ENCODE measurements around the gene B3GALT5. TPM values are rescaled to one million over a fixed set of nuclear protein-coding genes. Genes with fewer than 3 reads are reported as not detected.

Gene B3GALT5
- total RNA-seq, 2 experiments from 2014 or later: not detected

GRCh38 chr21:39654951-39655350 is 42.2 kb downstream of the B3GALT5 start:
- H3K36me3 Mint-ChIP-seq (ENCODE audit: low read depth): no peaks in the 10 kb centered on the region

GRCh38 chr21:39655589-39655988 is 42.8 kb downstream of the B3GALT5 start:
- CTCF ChIA-PET: no interaction called here
- DNase-seq (no peak), ATAC-seq (no peak)
- no peak overlapping the region for H3K4me3 Mint-ChIP-seq
- H3K27me3 Mint-ChIP-seq: peaks cover 1% of the 10 kb centered on the region
- H3K4me1 Mint-ChIP-seq (ENCODE audit: low read depth): no peaks in the 10 kb centered on the region
- peaks cover 12% of the 10 kb centered on the region for H3K9me3 Mint-ChIP-seq
- TF ChIP-seq CTCF (IDR thresholded peaks at IDR 0.05): no peak
- POLR2A ChIA-PET: no interaction called here
- intact Hi-C loops (cut with micrococcal nuclease): no loop called here
- H3K27ac Mint-ChIP-seq: no peak overlapping the region
- H3K36me3 Mint-ChIP-seq (ENCODE audit: low read depth): no peaks in the 10 kb centered on the region

More at GRCh38 chr21:39654951-39655350, 42.2 kb downstream of the B3GALT5 start:
- Mint-ChIP-seq H3K9me3 (peaks cover 12% of the 10 kb centered on the region), H3K4me1 (ENCODE audit: low read depth) (no peaks in the 10 kb centered on the region), H3K4me3 (no peak overlapping the region), H3K27ac (no peak overlapping the region), H3K27me3 (peaks cover 1% of the 10 kb centered on the region)
- ATAC-seq (no peak), DNase-seq (no peak)
- TF ChIP-seq CTCF (IDR thresholded peaks at IDR 0.05): no peak
- ChIA-PET CTCF (no interaction called here), POLR2A (no interaction called here)
- intact Hi-C loops (cut with micrococcal nuclease): no loop called here

- ATAC-seq: no peak
- Mint-ChIP-seq H3K27ac (no peak overlapping the region), H3K36me3 (ENCODE audit: low read depth) (no peaks in the 10 kb centered on the region), H3K27me3 (peaks cover 1% of the 10 kb centered on the region), H3K4me1 (ENCODE audit: low read depth) (no peaks in the 10 kb centered on the region), H3K9me3 (peaks cover 12% of the 10 kb centered on the region), H3K4me3 (no peak overlapping the region)
- ChIA-PET CTCF (no interaction called here), POLR2A (no interaction called here)
- no peak for TF ChIP-seq CTCF (IDR thresholded peaks at IDR 0.05)
- intact Hi-C loops (cut with micrococcal nuclease): no loop called here
- no peak for DNase-seq
Observed at GRCh38 chr21:39656209-39656608, 43.5 kb downstream of the B3GALT5 start.

GRCh38 chr21:39657091-39657689 is 44.5 kb downstream of the B3GALT5 start:
- intact Hi-C loops (cut with micrococcal nuclease): no loop called here
- ATAC-seq: no peak
- peaks cover 12% of the 10 kb centered on the region for H3K9me3 Mint-ChIP-seq
- no peaks in the 10 kb centered on the region for H3K36me3 Mint-ChIP-seq (ENCODE audit: low read depth)
- H3K4me3 Mint-ChIP-seq: no peak overlapping the region
- no peaks in the 10 kb centered on the region for H3K4me1 Mint-ChIP-seq (ENCODE audit: low read depth)
- no peak for TF ChIP-seq CTCF (IDR thresholded peaks at IDR 0.05)
- ChIA-PET POLR2A (no interaction called here), CTCF (no interaction called here)
- no peak for DNase-seq
- H3K27me3 Mint-ChIP-seq: peaks cover 1% of the 10 kb centered on the region
- no peak overlapping the region for H3K27ac Mint-ChIP-seq

- Mint-ChIP-seq H3K4me1 (ENCODE audit: low read depth) (no peaks in the 10 kb centered on the region), H3K27ac (no peak overlapping the region), H3K27me3 (peaks cover 1% of the 10 kb centered on the region), H3K36me3 (ENCODE audit: low read depth) (no peaks in the 10 kb centered on the region), H3K4me3 (no peak overlapping the region), H3K9me3 (peaks cover 9% of the 10 kb centered on the region)
- DNase-seq (no peak), ATAC-seq (no peak)
- intact Hi-C loops (cut with micrococcal nuclease): no loop called here
- no peak for TF ChIP-seq CTCF (IDR thresholded peaks at IDR 0.05)
- ChIA-PET POLR2A (no interaction called here), CTCF (no interaction called here)
Observed at GRCh38 chr21:39658066-39658465, 45.3 kb downstream of the B3GALT5 start.

Measured in activated CD8-positive, alpha-beta T cell treated with anti-CD3 and anti-CD28 coated beads for 36 hours (primary cell).